Measurements from ENCODE around the gene CNTNAP2. TPM values are rescaled to one million over a fixed set of nuclear protein-coding genes. Genes with fewer than 3 reads are reported as not detected.
A peak's percentile ranks its signal among the peaks of the same experiment; 100 is the strongest.

The CNTNAP2 gene
- total and polyA plus RNA-seq, 2 of the 8 experiments (the other 6 are each of a cell fraction or from before 2014, with no cell fraction given): 27.9 to 71.0 TPM

DNA sequence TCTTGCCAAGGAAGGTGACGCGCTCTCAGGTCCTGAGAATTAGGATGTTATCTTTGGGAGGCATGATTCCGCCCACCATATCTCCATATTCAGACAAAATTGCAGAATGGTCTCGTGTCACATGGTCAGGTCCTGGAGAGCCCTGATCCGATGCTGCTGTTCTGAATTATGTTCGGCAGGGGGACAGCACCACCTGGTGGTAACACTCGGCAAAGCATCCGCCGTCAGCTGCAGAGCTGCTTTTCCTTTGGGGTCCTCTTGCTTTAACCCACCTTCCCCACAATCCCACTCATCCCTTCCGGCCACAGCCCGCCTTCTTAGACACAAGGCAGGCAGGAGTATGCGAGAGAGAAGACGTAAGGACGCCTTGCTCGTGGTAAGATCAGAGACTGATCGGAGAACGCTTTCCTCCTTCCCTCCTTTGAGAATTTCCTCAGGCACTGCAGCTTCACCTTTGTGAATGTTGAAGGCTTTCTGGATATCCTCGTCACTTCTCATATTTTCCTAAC, 2146.2 kb downstream of the CNTNAP2 start:
- Histone ChIP-seq H2BK12ac (ENCODE audit: low read depth, low read length) (0 out of 2 replicates have a peak overlapping the region, but pooled peaks have one; percentile 7), H3K36me3 (ENCODE audit: control insufficient read depth in 2 of 4, insufficient read depth in 4 of 4, low read length in 3 of 4) (no peaks in the 10 kb centered on the region), H3K18ac (ENCODE audit: extremely low read depth, low read length) (no peak overlapping the region; the same call in 1 of the 2 replicates), H4K8ac (ENCODE audit: extremely low read depth, insufficient read depth, low read length) (peak overlapping the region; percentile 41; the same call in 1 of the 2 replicates), H3K14ac (ENCODE audit: insufficient read length) (no peak overlapping the region), H2BK5ac (ENCODE audit: low read depth, low read length) (no peak overlapping the region), H3K56ac (replicated peaks; ENCODE audit: insufficient read length, low read depth, low read length) (no peak overlapping the region), H3K4me3 (ENCODE audit: extremely low read depth in 1 of 4, insufficient read depth in 2 of 4, low read depth in 3 of 4, low read length in 4 of 4) (no peak overlapping the region), H3K4me2 (ENCODE audit: insufficient read depth in 1 of 2, low read depth in 2 of 2, low read length in 2 of 2) (no peak overlapping the region; a peak in 1 of 4 replicates), H2AK5ac (ENCODE audit: low read depth, low read length) (no peak overlapping the region), H4K91ac (replicated peaks; ENCODE audit: insufficient read length, low read length) (peak overlapping the region; percentile 49), H3K4ac (replicated peaks; ENCODE audit: insufficient read length, low read depth, low read length) (no peak overlapping the region), H2BK15ac (ENCODE audit: low read length) (no peak overlapping the region), H3K9ac (replicated peaks in 1 of 4; ENCODE audit: extremely low read depth in 1 of 4, low read depth in 3 of 4, low read length in 3 of 4) (no peak overlapping the region), H2BK20ac (ENCODE audit: low read length) (no peak overlapping the region), H4K5ac (ENCODE audit: insufficient read length, low read depth, low read length) (no peak overlapping the region), H3K23me2 (ENCODE audit: low read depth, low read length) (no peaks in the 10 kb centered on the region), H3K79me1 (ENCODE audit: low read depth, low read length) (no peaks in the 10 kb centered on the region), H3K4me1 (replicated peaks in 1 of 4; ENCODE audit: control insufficient read depth in 3 of 4, insufficient read depth in 4 of 4, low read length in 3 of 4) (peaks cover 0 to 3% (median 0%) of the 10 kb centered on the region in 4 experiments; a peak in 1 of 7 replicates), H3K9me3 (ENCODE audit: insufficient read depth in 2 of 2, low read depth in 1 of 2, low read length in 1 of 2) (no peaks in the 10 kb centered on the region), H2BK120ac (replicated peaks; ENCODE audit: low read depth, low read length) (no peak overlapping the region), H3K27me3 (replicated peaks in 1 of 4; ENCODE audit: control insufficient read depth in 3 of 4, extremely low read depth in 1 of 4, insufficient read depth in 3 of 4, low read length in 3 of 4) (no peaks in the 10 kb centered on the region), H3K27ac (ENCODE audit: low read depth, low read length) (no peak overlapping the region), H3K79me2 (ENCODE audit: control insufficient read depth in 1 of 2, insufficient read depth in 2 of 2, low read length in 2 of 2) (no peaks in the 10 kb centered on the region), H3K23ac (ENCODE audit: insufficient read length) (no peak overlapping the region), H2AFZ (ENCODE audit: low read length) (peak overlapping the region; percentile 100), H4K20me1 (replicated peaks in 1 of 2; ENCODE audit: control insufficient read depth in 1 of 2, insufficient read depth in 2 of 2, low read length in 2 of 2) (no peaks in the 10 kb centered on the region)
- CTCF ChIA-PET (ENCODE audit: partially characterized antibody): interaction anchor here (0.6 to 5.5 kb wide), 23 partner anchors 8 to 1475 kb away, joined by 3 to 28 read pairs (median 3); no protein-coding TSS in a partner anchor
- DNase-seq (ENCODE audit: low read depth in 1 of 2, low spot score in 2 of 2): peak; percentile 64 to 98
- POLR2A ChIA-PET (ENCODE audit: partially characterized antibody): interaction anchor here (0.6 kb wide), 1 partner anchor 109 kb away, joined by 3 read pairs; no protein-coding TSS in a partner anchor
- 24% methylated on average over 18 of the region's 18 CpGs; no CpG with 5 or more reads in 1 of the 2 experiments for WGBS, 2 experiments (ENCODE audit: extremely low coverage in 1 of 2, insufficient coverage in 1 of 2, insufficient read length in 1 of 2, insufficient replicate concordance in 2 of 2, low coverage in 1 of 2, low lambda C conversion rate in 2 of 2, missing lambda C conversion rate in 1 of 2)
- FAIRE-seq: peak; percentile 88
- TF ChIP-seq, protein P1, sequence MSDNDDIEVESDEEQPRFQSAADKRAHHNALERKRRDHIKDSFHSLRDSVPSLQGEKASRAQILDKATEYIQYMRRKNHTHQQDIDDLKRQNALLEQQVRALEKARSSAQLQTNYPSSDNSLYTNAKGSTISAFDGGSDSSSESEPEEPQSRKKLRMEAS (IDR thresholded peaks at IDR 0.05): peak; percentile 66
- TF ChIP-seq, protein P2, sequence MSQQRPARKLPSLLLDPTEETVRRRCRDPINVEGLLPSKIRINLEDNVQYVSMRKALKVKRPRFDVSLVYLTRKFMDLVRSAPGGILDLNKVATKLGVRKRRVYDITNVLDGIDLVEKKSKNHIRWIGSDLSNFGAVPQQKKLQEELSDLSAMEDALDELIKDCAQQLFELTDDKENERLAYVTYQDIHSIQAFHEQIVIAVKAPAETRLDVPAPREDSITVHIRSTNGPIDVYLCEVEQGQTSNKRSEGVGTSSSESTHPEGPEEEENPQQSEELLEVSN (IDR thresholded peaks at IDR 0.05): peak; percentile 54; the same call in 1 of the 2 replicates
- TF ChIP-seq POLR2A (IDR thresholded peaks at IDR 0.05; ENCODE audit: control extremely low read depth in 1 of 2, low read depth in 2 of 2, low read length in 2 of 2): no peak
- TF ChIP-seq, protein P3, sequence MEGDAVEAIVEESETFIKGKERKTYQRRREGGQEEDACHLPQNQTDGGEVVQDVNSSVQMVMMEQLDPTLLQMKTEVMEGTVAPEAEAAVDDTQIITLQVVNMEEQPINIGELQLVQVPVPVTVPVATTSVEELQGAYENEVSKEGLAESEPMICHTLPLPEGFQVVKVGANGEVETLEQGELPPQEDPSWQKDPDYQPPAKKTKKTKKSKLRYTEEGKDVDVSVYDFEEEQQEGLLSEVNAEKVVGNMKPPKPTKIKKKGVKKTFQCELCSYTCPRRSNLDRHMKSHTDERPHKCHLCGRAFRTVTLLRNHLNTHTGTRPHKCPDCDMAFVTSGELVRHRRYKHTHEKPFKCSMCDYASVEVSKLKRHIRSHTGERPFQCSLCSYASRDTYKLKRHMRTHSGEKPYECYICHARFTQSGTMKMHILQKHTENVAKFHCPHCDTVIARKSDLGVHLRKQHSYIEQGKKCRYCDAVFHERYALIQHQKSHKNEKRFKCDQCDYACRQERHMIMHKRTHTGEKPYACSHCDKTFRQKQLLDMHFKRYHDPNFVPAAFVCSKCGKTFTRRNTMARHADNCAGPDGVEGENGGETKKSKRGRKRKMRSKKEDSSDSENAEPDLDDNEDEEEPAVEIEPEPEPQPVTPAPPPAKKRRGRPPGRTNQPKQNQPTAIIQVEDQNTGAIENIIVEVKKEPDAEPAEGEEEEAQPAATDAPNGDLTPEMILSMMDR (IDR thresholded peaks at IDR 0.05; ENCODE audit: control extremely low read depth in 1 of 3, insufficient read depth in 1 of 3, low read depth in 1 of 3, low read length in 3 of 3): peak; percentile 85 to 97 (median 97)
- 0 out of 2 replicates have a peak, but pooled peaks have one; percentile 17 for TF ChIP-seq TAF1 (IDR thresholded peaks at IDR 0.05; ENCODE audit: low read depth, low read length)
- TF ChIP-seq TCF12 (IDR thresholded peaks at IDR 0.05; ENCODE audit: low read depth, low read length): no peak
- TF ChIP-seq CHD2 (IDR thresholded peaks at IDR 0.05; ENCODE audit: low read length): no peak
- TF ChIP-seq TEAD4 (IDR thresholded peaks at IDR 0.05; ENCODE audit: low read depth, low read length): peak; percentile 49; the same call in 1 of the 2 replicates
- TF ChIP-seq KDM5A (IDR thresholded peaks at IDR 0.05; ENCODE audit: low read length): no peak
- TF ChIP-seq KDM1A (IDR thresholded peaks at IDR 0.05; ENCODE audit: borderline replicate concordance, low read length): no peak
